GM19452 (cell line): ENCODE data around the gene TMEM132D.
"Not testable (repeated sequence)": the region's sequence is repeated elsewhere in the genome, so short reads cannot be mapped to it uniquely, and the experiment has no call there.

Experiments used
- ATAC-seq: cut with Tn5 transposase; IDR thresholded peaks from one replicate; pipeline ENCODE4 v1.9.1; 2021; ENCODE audit not compliant: unreplicated experiment

TMEM132D gene

DNA sequence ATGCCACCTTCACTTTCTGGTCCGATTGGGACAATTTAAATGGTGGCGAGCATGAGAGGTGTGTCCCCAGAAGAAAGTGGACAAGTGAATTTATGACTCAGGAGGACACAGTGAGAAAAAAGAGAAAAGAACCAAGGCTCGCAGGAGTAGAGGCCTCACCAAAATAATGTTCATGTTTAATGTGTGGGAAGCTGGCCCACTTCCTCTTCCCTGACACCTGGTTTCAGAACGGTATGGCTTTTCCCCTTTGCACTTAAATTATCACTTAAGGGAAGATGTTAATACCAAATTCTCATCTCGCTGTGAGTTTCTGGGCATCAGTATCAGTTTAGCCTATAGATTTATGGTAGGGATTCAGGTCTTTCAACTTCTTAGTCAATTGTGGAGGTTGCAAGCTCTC is 824.1 kb downstream of the TMEM132D start:
- no peak for ATAC-seq

DNA sequence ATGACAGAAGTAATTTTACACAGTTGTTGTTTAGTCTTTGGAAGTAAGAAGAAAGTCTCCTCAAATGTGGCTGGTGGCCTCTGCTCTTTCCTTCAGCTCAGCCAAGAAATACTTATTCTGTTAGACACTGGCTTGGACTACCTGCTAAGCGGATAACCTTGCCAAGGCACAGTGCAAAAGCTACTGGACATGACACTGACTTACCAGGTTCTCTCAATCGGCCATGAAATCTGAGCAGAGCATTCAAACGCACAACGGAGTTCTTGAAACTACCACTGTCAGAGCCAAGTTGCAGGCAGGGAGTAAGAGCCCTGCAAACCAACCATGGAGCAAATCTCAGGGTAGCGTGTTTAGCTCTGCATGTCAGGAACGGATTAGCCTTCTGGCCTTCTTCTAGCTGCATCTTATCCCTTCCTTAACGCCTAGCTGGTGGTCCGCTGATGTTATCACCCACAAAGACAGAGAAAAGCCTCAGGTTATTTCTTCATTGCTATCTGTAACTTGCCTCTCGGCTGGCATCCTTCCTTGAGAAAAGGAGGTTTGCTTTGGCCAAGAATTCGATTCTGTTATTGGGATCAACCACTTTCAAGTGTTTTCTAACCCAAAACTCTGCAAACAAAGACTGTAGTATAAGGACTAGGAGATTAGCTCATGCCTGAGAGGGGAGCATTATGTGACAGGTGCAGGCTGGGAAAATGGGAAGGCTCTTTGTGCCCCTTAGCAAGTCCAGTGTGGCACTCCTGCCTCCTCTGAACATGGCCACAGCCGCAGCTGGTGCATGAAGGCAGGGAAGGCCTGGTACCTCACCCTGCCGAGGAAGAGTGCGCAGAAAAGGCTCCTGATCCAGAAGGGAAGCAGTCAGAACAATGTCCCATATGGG is 827.1 kb downstream of the TMEM132D start:
- ATAC-seq, result no peak

GRCh38 chr12:129075460-129076208 is 828.2 kb downstream of the TMEM132D start:
- ATAC-seq, result no peak

DNA sequence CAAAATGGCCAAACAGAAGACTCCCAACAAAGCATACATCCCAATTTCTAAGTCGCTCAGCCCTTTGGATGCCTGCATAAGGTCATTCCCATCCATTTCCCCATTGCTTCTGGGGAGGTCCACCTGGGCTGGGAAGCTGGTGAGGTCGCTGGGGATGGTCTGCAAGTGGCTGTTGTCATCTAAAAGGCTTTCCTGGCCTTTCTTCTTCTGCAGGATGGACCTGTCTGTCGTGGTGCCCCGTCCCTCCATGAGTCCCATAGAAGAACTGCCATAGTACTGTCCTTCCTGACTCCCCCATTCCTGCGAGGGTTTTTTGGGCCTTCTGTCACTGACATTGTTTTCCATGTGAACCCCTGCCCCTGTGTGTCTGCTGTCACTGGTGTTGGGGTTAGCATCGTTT is 829.4 kb downstream of the TMEM132D start:
- ATAC-seq, result no peak

DNA sequence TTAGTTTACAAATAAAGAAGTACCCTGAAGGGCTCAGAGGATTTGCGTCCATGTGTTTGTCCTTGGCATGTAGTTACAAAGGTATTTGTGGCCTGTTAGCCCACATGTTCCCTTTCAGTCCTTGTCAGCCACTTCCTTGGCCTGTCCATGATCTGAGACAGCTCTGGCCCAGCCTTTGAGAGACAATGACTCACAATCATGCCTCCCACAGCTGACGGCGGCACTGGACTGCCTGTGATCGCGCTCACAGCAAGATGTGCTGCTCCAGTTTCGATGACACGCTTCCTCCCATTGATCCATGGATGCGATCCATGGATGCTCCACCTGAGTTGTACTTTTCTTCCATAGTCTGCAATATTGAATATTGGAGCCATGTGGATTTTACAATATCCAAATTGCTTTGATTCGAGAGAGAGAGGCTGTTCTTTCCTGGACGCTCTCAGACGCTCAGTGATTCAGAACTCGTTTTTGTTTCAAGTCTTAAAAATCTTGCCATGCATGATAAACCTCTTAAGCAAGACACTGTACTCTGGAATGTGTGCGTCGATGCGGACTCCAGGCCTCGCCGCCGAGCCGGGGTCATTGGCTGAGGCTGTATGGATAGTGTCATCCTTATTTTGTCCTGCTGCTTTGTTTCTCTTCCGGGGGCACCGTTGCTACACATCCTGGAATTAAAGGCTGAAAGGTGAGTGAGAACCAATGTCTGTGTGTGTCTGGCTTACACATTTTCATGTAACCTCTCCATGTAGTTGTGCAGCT is 830.5 kb downstream of the TMEM132D start:
- ATAC-seq, result no peak

DNA sequence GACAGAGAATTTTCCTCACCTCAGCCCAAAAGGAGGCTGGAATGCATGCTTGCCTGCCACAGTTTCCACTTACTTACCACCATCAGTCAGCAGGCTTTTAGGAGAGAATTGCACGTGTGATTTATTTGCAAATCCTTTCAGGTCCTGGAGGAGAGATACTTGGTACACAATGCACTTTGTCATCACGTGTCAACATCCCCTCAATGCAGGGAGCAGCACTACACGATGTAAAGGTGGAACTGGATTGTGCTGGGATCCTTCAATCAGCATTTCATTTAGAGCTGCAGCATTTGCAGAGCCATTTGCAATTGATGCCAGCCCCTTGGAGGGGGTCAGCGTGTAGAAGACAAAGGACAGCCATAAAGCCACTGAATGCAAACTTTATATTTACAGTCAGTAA is 832.5 kb downstream of the TMEM132D start:
- no peak for ATAC-seq

DNA sequence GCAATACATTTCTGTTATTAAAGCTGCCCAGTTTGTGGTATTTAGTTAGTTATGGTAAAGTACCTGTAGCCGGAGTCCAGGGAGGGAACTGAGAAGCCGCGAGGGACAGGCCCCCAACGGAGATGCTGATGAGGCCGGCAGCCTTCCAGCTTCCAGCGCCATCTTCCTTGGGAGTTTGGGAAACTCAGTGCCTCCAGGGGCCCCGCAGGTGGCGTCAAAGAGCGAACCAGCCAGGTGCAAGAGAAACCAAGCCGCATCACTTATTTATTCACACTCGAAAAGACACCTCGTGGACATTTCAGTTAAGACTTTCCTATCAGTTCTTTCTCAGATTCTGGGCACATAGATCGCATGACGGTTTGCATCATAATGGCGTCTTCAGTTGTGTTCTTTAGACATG is 833.9 kb downstream of the TMEM132D start:
- ATAC-seq, result no peak

GRCh38 chr12:129068684-129069083 is 835.1 kb downstream of the TMEM132D start:
- ATAC-seq, result no peak

DNA sequence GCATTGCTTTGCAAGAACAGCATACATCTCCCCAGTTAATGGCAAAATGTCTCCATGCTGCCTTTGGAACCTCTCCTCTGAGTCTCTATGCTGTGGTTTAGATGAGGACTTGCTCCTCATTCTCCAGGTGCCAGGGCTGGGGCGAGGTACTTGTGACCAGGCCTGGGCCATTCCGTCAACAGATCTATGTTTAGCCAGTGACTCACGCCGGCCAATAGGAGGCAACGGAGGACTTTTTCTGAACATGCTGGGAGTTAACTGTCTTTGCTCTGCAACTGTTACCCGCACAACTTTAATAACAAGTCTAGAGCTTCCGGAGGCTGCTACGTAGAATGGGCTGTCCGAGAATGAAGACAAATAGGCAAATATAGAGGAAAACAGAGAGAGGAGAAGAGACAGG is 836.3 kb downstream of the TMEM132D start:
- no peak for ATAC-seq

DNA sequence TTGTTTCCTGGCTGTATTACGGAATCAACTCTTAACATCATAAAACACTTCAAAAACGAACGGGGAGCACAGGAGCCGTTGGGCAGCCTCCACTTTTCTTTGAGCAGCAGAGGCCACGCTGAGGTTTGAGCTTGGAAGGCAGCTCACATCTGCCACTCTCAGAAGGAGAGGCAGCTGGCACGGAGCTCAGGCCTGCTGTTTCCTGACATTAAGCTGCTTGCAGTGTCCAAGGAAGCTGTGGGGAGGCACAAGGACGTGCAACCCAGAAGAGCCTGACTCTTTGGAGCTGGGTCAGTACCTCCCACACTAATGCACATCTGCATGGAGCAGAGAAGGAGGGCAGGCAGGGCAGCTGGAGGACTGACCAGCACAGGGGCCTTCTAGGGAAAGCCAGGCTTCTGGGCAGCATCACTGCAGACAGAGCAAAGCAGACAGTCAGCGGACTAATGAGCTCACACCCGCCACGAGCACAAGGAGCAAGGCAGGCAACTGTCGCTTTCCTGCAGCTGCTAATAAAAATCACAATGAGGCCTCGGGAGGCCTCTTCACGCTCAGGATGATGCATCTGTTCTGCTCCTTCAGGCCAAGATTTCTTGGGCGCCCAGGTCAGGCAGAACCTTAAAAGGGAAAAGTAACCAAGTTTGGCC is 839.5 kb downstream of the TMEM132D start:
- no peak for ATAC-seq

- no peak for ATAC-seq
These were observed 840.2 kb downstream of the TMEM132D start for GRCh38 chr12:129063600-129063999.

DNA sequence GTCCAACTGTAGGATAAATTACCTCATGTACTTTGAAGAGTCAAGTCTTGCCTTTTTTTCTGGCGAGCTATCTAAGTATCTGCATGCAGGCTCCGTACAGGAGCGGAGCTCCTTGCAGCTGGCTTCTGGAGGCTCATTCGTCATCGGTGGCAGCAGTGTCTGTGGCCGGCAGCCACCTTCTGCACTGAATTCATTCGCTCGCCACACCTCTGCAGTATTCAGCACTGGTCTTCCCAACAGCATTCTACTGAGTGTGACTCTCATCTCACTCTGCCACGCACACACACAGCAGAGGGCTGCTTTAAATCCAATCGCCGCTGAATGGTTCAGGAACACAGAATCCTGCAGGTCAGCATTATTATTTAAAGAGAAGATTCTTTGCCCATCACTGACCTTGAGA is 850.6 kb downstream of the TMEM132D start:
- ATAC-seq, result no peak

DNA sequence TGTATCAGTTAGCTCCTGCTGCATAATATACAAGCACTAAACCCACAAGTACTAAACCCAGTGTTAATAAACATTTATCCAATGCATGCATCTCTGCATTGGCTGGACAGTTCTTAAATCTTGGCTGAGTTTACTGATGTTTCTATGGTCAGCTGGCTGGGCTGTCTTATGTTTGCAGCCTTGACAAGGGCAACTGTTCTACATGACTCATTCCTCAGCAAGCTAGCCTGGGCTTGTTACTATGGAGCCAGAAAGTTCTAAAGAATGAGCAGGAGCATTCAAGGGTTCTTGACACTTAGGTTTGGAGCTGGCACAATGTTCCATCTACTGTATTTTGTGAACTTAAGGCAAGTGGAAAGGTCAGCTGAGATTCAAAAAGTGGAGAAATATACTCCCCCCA is 851.5 kb downstream of the TMEM132D start:
- ATAC-seq, result no peak

DNA sequence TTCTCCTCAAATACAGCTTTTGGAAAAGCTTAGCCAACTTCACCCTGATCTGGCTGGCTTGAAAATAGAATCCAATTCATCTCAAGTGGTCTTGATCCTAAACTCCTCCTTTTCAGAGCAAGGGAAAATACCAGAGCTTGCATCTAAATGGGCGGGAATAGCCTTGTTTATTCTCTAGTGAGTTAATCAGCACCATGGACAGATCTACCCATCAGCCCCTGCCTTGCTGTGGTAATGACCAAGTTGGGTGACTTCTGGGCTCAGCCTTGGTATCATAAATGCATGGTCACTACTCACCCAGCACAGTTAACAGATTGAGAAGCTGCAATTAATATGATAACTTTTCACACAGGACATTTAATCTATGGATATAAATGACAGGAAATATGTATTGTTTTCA is 853.9 kb downstream of the TMEM132D start:
- no peak for ATAC-seq

DNA sequence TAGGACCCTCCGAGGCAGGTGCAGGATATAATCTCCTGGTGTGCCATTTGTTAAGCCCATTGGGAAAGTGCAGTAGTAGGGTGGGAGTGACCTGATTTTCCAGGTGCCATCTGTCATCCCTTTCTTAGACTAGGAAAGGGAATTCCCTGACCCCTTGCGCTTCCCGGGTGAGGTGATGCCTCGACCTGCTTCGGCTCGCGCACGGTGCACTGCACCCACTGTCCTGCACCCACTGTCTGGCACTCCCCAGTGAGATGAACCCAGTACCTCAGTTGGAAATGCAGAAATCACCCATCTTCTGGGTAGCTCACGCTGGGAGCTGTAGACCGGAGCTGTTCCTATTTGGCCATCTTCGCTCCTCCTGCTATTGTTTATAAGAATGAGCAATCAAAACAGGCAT is 860.5 kb downstream of the TMEM132D start:
- not testable (repeated sequence) for ATAC-seq

DNA sequence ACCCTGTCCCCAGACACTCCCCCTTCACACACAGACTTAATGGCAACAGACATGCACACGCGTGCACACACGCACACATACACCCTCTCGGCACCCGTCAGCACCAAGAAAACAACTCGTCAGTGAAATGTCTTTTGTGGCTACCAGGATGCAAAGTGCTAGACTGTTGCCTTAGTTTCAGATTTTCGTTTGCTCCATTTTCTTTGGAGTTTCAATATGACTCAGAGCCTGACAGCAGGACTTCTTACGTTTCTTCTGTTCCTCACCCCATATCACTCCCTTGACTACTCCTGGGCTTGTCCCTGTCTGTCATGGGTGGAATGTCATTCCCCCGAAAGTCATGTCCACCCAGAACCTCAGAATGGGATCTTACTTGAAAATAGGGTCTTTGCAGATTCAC is 867.7 kb downstream of the TMEM132D start:
- ATAC-seq, result no peak

DNA sequence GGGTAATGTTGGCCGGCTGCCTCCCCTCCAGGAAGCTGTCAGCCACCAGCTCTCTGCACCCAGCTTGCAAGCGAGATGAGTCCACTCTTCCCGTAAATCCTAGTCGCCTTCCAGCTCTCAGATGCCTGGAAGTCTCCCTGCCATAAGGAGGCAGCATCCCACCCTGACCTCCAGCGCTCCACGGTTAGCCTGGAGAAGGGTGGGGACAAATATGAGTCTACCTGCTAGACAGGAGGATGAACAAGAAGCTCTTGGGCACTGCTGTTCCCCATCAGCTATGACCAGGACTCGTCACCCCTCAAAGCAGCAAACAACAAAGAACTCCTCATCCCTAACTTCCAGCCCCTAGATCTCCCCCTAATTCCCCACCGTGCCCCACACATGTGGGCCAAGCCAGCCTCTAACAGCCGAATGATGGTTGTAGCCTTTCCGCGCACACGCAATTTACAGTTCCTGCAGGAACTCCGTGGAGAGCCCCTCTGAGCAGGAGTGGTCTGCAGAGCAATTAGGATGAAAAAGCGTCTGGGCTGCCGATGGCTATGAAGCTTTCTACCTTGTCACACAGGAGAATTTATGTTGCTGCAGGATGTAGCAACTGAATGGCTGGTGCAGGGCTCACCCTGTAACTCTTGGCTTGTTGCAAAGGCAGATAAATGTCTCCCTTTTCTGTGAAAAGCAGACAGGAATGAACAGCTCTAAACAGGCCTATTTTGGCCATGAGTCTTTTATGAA is 869.1 kb downstream of the TMEM132D start:
- no peak for ATAC-seq

- ATAC-seq, result no peak
These were observed 875.0 kb downstream of the TMEM132D start for GRCh38 chr12:129028844-129029243.

DNA sequence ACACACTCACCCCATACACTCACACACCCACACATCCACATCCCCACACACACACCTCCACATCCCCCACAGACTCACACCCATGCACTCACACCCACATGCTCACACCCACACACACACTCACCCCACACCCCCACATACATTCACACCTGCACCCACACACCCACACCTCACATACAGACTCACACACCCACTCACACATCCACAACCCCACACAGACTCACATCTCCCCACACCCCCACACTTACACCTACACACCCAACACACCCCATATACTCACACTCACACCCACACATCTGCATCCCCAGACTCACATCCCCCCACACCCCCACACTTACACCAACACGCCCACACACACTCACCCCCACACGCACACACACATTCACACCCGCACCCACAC is 878.8 kb downstream of the TMEM132D start:
- no peak for ATAC-seq
